Peyer's patch (tissue), 4 donors: Measurements from ENCODE around the gene IGF1R.

Experiments
- POLR2A ChIP-seq, 2 donors: fragments of 450-650 bp; IDR thresholded peaks; one replicate each; pipeline ENCODE4 v1.5.1; 2017; ENCODE audit warnings: antibody characterized with exemption in 2 of 2, mild to moderate bottlenecking in 2 of 2, moderate library complexity in 2 of 2
- TF ChIP-seq, protein P1 (sequence below), 6 experiments: fragments of 450-650 bp in 4 of 6; fragments of 200-600 bp in 2 of 6; sonication (generic) in 1 of 6; IDR thresholded peaks; one replicate each; pipeline ENCODE4 v1.5.1; 2017 to 2019; ENCODE audit warnings: antibody characterized with exemption in 6 of 6, mild to moderate bottlenecking in 3 of 6, moderate library complexity in 1 of 6

DNA sequence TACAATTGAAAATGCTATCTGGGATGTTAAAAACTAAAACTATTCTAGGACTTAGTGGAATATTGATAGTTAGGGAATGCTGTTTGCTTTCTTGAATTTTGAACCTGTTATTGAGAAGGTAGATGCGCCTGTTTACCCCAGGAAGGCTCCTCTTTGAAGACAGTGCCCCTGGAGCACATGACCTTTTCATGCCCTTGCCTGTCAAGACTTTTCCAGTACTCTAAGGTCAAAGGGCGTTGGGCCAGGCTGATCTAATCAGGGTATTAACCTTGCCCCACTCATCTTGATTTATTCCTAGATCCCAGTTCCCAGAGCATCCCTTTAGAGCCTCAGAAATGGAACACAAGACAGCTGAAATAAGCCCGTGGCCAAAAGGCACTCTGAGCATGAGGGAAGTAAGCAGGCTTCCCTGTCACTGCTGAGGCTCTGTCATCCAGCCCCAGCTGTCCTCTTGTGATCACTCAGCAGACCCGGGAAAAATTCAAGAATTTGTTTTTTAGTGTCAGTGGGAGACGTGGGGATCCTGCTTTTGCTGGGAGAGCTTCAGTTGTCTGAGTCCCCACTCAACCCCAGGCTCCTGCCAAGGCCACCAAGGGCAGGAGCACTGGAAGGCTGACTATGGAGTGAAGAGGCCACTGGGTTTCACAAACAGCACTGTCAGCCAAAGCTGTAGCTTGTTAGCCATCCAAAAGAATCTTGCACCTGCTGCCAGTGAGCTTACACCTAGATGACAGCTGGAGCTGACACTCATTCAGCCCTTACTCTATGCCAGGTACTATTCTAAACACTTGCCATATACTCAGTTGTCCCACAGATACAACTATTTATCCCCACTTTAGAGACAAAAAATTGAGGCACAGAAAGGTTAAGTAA, 190.3 kb downstream of the IGF1R start:
- no peak for TF ChIP-seq POLR2A (IDR thresholded peaks at IDR 0.05)
- TF ChIP-seq, protein P1, sequence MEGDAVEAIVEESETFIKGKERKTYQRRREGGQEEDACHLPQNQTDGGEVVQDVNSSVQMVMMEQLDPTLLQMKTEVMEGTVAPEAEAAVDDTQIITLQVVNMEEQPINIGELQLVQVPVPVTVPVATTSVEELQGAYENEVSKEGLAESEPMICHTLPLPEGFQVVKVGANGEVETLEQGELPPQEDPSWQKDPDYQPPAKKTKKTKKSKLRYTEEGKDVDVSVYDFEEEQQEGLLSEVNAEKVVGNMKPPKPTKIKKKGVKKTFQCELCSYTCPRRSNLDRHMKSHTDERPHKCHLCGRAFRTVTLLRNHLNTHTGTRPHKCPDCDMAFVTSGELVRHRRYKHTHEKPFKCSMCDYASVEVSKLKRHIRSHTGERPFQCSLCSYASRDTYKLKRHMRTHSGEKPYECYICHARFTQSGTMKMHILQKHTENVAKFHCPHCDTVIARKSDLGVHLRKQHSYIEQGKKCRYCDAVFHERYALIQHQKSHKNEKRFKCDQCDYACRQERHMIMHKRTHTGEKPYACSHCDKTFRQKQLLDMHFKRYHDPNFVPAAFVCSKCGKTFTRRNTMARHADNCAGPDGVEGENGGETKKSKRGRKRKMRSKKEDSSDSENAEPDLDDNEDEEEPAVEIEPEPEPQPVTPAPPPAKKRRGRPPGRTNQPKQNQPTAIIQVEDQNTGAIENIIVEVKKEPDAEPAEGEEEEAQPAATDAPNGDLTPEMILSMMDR (IDR thresholded peaks at IDR 0.05), result no peak
